GM12878 (cell line): ENCODE data around the gene PSAP. TPM values are rescaled to one million over a fixed set of nuclear protein-coding genes. Genes with fewer than 3 reads are reported as not detected.

Experiments
- ATAC-seq: fragments of 200-7000 bp; cut with Tn5 transposase; 3 replicates; pipeline ENCODE4 v1.9.1; 2020; ENCODE audit warnings: mild to moderate bottlenecking, moderate library complexity
- BruUV-seq: library from RNA; stranded (reverse); fragments of 400-500 nt; replicated peaks from 2 replicates; lab custom pipeline; 2021; lab: Mats Ljungman, UMichigan
- CTCF ChIA-PET: fragments of 300-600 bp; sonication (Branson Sonifier 250); formaldehyde crosslinking; extraction: SDS; loops from one replicate; lab custom pipeline; 2021; ENCODE audit warnings: inconsistent platforms; lab: Yijun Ruan, JAX
- POLR2A ChIA-PET: fragments of 350-600 bp; formaldehyde crosslinking; extraction: SDS; loops from one replicate; lab custom pipeline; 2021; ENCODE audit warnings: inconsistent platforms; lab: Charles Lee
- RAD21 ChIA-PET: fragments of 300-600 bp; sonication (Branson Sonifier 250); formaldehyde crosslinking; loops from one replicate; lab custom pipeline; 2023; ENCODE audit warnings: antibody characterized with exemption; ENCODE audit not compliant: unreplicated experiment; lab: Charles Lee
- SMC1A ChIA-PET: fragments of 300-600 bp; sonication (Branson Sonifier 250); formaldehyde crosslinking; loops from one replicate; lab custom pipeline; 2023; ENCODE audit not compliant: unreplicated experiment, uncharacterized antibody; lab: Charles Lee
- DNase-seq: peaks from one replicate; pipeline ENCODE4 v3.0.0-alpha.2; 2011; ENCODE audit warnings: low read depth, low spot score
- FAIRE-seq: peaks from 3 replicates; lab custom pipeline; 2011; peaks lifted over from hg19 to GRCh38; lab: Jason Lieb, UNC
- H2AFZ ChIP-seq: 2 replicates; pipeline ENCODE4 v1.6.0; 2011; ENCODE audit warnings: low read depth, low read length, control low read depth; ENCODE audit not compliant: control insufficient read depth
- H3K27ac ChIP-seq: 2 replicates; pipeline ENCODE4 v1.5.1; 2011; ENCODE audit warnings: control low read depth; ENCODE audit not compliant: control insufficient read depth, insufficient read depth
- H3K27me3 ChIP-seq, 2 experiments: replicated peaks in 1 of 2; 2 replicates each; pipeline versions ENCODE4 v1.6.0 to v1.6.1; 2011; ENCODE audit warnings: low read length in 1 of 2; ENCODE audit not compliant: control insufficient read depth in 2 of 2, insufficient read depth in 2 of 2
- H3K36me3 ChIP-seq, 2 experiments: 2 replicates each; pipeline ENCODE4 v1.5.1; 2011; ENCODE audit warnings: low read length in 1 of 2; ENCODE audit not compliant: control insufficient read depth in 2 of 2, insufficient read depth in 2 of 2
- H3K4me1 ChIP-seq: 2 replicates; pipeline ENCODE4 v1.6.1; 2011; ENCODE audit warnings: mild to moderate bottlenecking, low read length, moderate library complexity, mixed read lengths; ENCODE audit not compliant: control insufficient read depth, insufficient read depth
- H3K4me2 ChIP-seq: 2 replicates; pipeline ENCODE4 v1.6.0; 2011; ENCODE audit warnings: control low read depth; ENCODE audit not compliant: control insufficient read depth, insufficient read depth
- H3K4me3 ChIP-seq: fragments of 200-600 bp; sonication (generic); 2 replicates; pipeline ENCODE4 v1.5.1; 2016
- H3K79me2 ChIP-seq: 2 replicates; pipeline ENCODE4 v1.6.0; 2011; ENCODE audit warnings: low read length; ENCODE audit not compliant: control insufficient read depth, insufficient read depth
- H3K9ac ChIP-seq: 2 replicates; pipeline ENCODE4 v1.8.0; 2011; ENCODE audit warnings: low read length, control low read depth, mixed read lengths; ENCODE audit not compliant: control insufficient read depth, insufficient read depth
- H3K9me3 ChIP-seq: replicated peaks from 3 replicates; pipeline ENCODE4 v1.5.1; 2011; ENCODE audit warnings: mild to moderate bottlenecking, low read length; ENCODE audit not compliant: control insufficient read depth, insufficient read depth
- H4K20me1 ChIP-seq: 2 replicates; pipeline ENCODE4 v1.6.0; 2011; ENCODE audit not compliant: control insufficient read depth, insufficient read depth
- BCLAF1 ChIP-seq: fragments of 450-650 bp; IDR thresholded peaks from 2 replicates; pipeline ENCODE4 v1.6.1; 2017; ENCODE audit warnings: antibody characterized with exemption, mild to moderate bottlenecking, moderate library complexity
- BMI1 ChIP-seq: fragments of 450-650 bp; IDR thresholded peaks from 2 replicates; pipeline ENCODE4 v1.6.1; 2016; ENCODE audit warnings: mild to moderate bottlenecking, moderate library complexity, borderline replicate concordance
- CBX5 ChIP-seq: sonication (generic); IDR thresholded peaks from 2 replicates; pipeline ENCODE4 v1.6.1; 2016; ENCODE audit warnings: low read depth, moderate library complexity, mild to moderate bottlenecking, inconsistent platforms
- E4F1 ChIP-seq: fragments of 450-650 bp; IDR thresholded peaks from 2 replicates; pipeline ENCODE4 v1.6.1; 2018; ENCODE audit warnings: borderline replicate concordance, mild to moderate bottlenecking; ENCODE audit not compliant: partially characterized antibody
- ETV6 ChIP-seq, 2 experiments: fragments of 450-650 bp in 1 of 2; IDR thresholded peaks in 1 of 2; conservative IDR thresholded peaks in 1 of 2; 2 replicates each; pipeline ENCODE4 v1.6.1; 2014; ENCODE audit warnings: antibody characterized with exemption in 1 of 2, borderline replicate concordance in 1 of 2, low read depth in 1 of 2, mild to moderate bottlenecking in 1 of 2, moderate library complexity in 1 of 2
- POLR2A ChIP-seq: IDR thresholded peaks from 2 replicates; pipeline ENCODE4 v1.6.1; 2011; ENCODE audit warnings: low read depth, mild to moderate bottlenecking, low read length
- WRNIP1 ChIP-seq: IDR thresholded peaks from 2 replicates; pipeline ENCODE4 v1.6.1; 2011; ENCODE audit warnings: low read depth, low read length, improper control_type of control experiment, borderline replicate concordance
- WGBS: methylation state at CpG from one replicate; pipeline ENCODE4 v1.1.6; 2016; ENCODE audit warnings: low lambda C conversion rate; ENCODE audit not compliant: insufficient replicate concordance, insufficient coverage; ENCODE audit errors: missing lambda C conversion rate; 5-methylcytosine and 5-hydroxymethylcytosine counted together
- in situ Hi-C: fragments of 300-500 bp; cut with MboI; formaldehyde crosslinking; loops from 9 replicates; pipeline ENCODE4 v1.14.3; 2018; ENCODE audit warnings: mixed read lengths
- intact Hi-C: fragments of 100-400 bp; cut with micrococcal nuclease; formaldehyde crosslinking; loops from one replicate; pipeline ENCODE4 v1.14.2; 2022; ENCODE audit not compliant: unreplicated experiment
- polyA plus RNA-seq, 11 experiments: library from polyadenylated mRNA; depleted of rRNA in 4 of 11; unstranded in 6 of 11; stranded (reverse) in 5 of 11; fragments of >200 nt; fragmentation: Nextera tagmentation in 4 of 11; fragmentation: Illumina TruSeq in 1 of 11; extraction: Ambion mirVana in 4 of 11; extraction: Trizol in 1 of 11; gene quantifications; 1 replicate in 1 of 11; 2 replicates in 10 of 11; pipeline versions ENCODE4 v1.2.1 to v1.2.3, GENCODE V29; 2011 to 2016; ENCODE audit warnings: inconsistent platforms in 2 of 11, missing spikeins in 2 of 11, low read depth in 1 of 11
- total RNA-seq, 4 experiments: library from RNA; depleted of rRNA in 3 of 4; stranded (reverse); fragments of >200 nt in 3 of 4; fragmentation: Illumina TruSeq in 1 of 4; extraction: Trizol in 1 of 4; gene quantifications; 2 replicates each; pipeline versions ENCODE4 v1.2.1 to v1.2.3, GENCODE V29; 2013 to 2021
- TF ChIP-seq, protein P1 (sequence below): fragments of 450-650 bp; IDR thresholded peaks from 2 replicates; pipeline ENCODE4 v1.6.1; 2017; ENCODE audit warnings: mild to moderate bottlenecking, moderate library complexity

PSAP gene
- total and polyA plus RNA-seq, 10 of the 15 experiments (the other 5 are each of a cell fraction or from before 2014, with no cell fraction given): 178 to 336 (median 286) TPM

GRCh38 chr10:71899665-71900412, 48.8 kb upstream of the PSAP start:
- Histone ChIP-seq H3K9me3 (no peaks in the 10 kb centered on the region), H3K4me2 (no peak overlapping the region), H3K9ac (no peak overlapping the region), H3K27ac (no peak overlapping the region), H3K36me3 (no peaks in the 10 kb centered on the region), H3K79me2 (no peaks in the 10 kb centered on the region), H2AFZ (no peak overlapping the region), H3K27me3 (no peaks in the 10 kb centered on the region), H3K4me1 (no peaks in the 10 kb centered on the region), H3K4me3 (no peak overlapping the region), H4K20me1 (no peaks in the 10 kb centered on the region)
- DNase-seq: no peak
- 30% methylated on average over 3 of the region's 3 CpGs for WGBS
- POLR2A ChIA-PET: no interaction called here
- no peak for FAIRE-seq
- SMC1A ChIA-PET: interaction anchor here (0.6 to 10.8 kb wide), 2 partner anchors 22 to 149 kb away, joined by 3 to 107 read pairs; no protein-coding TSS in a partner anchor
- CTCF ChIA-PET: interaction anchor here (0.8 to 2.4 kb wide), 3 partner anchors 10 to 149 kb away, joined by 3 to 15 read pairs (median 4); no protein-coding TSS in a partner anchor
- no peak for ATAC-seq
- in situ Hi-C loops (loop anchor here (10.0 kb wide), 2 partner anchors 435 to 585 kb away; partner anchors contain the start of gene SLC29A3), intact Hi-C loops (loop anchor here (5.0 to 10.0 kb wide), 4 partner anchors 205 to 583 kb away; partner anchors contain the start of genes ANAPC16, ASCC1 and SLC29A3)
- no TSS peak for BruUV-seq
- RAD21 ChIA-PET: interaction anchor here (0.6 to 1.7 kb wide), 2 partner anchors 148 to 382 kb away, joined by 3 to 4 read pairs; no protein-coding TSS in a partner anchor
- TF ChIP-seq POLR2A (no peak), E4F1 (no peak), BCLAF1 (no peak), ETV6 (conservative IDR thresholded peaks at IDR 0.05 in 1 of 2, IDR thresholded peaks at IDR 0.05 in 1 of 2; ENCODE audit: borderline replicate concordance in 1 of 2, low read depth in 1 of 2) (no peak), BMI1 (no peak), WRNIP1 (no peak), CBX5 (no peak)
- TF ChIP-seq, protein P1, sequence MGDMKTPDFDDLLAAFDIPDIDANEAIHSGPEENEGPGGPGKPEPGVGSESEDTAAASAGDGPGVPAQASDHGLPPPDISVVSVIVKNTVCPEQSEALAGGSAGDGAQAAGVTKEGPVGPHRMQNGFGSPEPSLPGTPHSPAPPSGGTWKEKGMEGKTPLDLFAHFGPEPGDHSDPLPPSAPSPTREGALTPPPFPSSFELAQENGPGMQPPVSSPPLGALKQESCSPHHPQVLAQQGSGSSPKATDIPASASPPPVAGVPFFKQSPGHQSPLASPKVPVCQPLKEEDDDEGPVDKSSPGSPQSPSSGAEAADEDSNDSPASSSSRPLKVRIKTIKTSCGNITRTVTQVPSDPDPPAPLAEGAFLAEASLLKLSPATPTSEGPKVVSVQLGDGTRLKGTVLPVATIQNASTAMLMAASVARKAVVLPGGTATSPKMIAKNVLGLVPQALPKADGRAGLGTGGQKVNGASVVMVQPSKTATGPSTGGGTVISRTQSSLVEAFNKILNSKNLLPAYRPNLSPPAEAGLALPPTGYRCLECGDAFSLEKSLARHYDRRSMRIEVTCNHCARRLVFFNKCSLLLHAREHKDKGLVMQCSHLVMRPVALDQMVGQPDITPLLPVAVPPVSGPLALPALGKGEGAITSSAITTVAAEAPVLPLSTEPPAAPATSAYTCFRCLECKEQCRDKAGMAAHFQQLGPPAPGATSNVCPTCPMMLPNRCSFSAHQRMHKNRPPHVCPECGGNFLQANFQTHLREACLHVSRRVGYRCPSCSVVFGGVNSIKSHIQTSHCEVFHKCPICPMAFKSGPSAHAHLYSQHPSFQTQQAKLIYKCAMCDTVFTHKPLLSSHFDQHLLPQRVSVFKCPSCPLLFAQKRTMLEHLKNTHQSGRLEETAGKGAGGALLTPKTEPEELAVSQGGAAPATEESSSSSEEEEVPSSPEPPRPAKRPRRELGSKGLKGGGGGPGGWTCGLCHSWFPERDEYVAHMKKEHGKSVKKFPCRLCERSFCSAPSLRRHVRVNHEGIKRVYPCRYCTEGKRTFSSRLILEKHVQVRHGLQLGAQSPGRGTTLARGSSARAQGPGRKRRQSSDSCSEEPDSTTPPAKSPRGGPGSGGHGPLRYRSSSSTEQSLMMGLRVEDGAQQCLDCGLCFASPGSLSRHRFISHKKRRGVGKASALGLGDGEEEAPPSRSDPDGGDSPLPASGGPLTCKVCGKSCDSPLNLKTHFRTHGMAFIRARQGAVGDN: no peak
